ENCODE measurements around the gene ADGRA1.
A peak's percentile ranks its signal among the peaks of the same experiment; 100 is the strongest.

The ADGRA1 gene

GRCh38 chr10:133122171-133122935, 34.6 kb downstream of the ADGRA1 start:
- no peak overlapping the region for H3K27ac Mint-ChIP-seq
- H3K4me3 Mint-ChIP-seq: no peak overlapping the region
- H3K9me3 Mint-ChIP-seq: no peaks in the 10 kb centered on the region
- peaks cover 3% of the 10 kb centered on the region for H3K27me3 Mint-ChIP-seq
- no peaks in the 10 kb centered on the region for H3K36me3 Mint-ChIP-seq
- H3K4me1 Mint-ChIP-seq: peaks cover 4% of the 10 kb centered on the region

GRCh38 chr10:133123050-133123745, 35.5 kb downstream of the ADGRA1 start:
- Mint-ChIP-seq H3K4me3 (peak overlapping the region; percentile 49), H3K4me1 (peaks cover 4% of the 10 kb centered on the region), H3K27me3 (peaks cover 3% of the 10 kb centered on the region), H3K27ac (peak overlapping the region; percentile 24), H3K36me3 (no peaks in the 10 kb centered on the region), H3K9me3 (no peaks in the 10 kb centered on the region)

GRCh38 chr10:133123746-133124356, 36.1 kb downstream of the ADGRA1 start:
- peaks cover 3% of the 10 kb centered on the region for H3K27me3 Mint-ChIP-seq
- peaks cover 4% of the 10 kb centered on the region for H3K4me1 Mint-ChIP-seq
- H3K4me3 Mint-ChIP-seq: no peak overlapping the region
- no peaks in the 10 kb centered on the region for H3K9me3 Mint-ChIP-seq
- H3K36me3 Mint-ChIP-seq: no peaks in the 10 kb centered on the region
- H3K27ac Mint-ChIP-seq: no peak overlapping the region

- Mint-ChIP-seq H3K4me1 (peaks cover 4% of the 10 kb centered on the region), H3K27me3 (peaks cover 3% of the 10 kb centered on the region), H3K4me3 (no peak overlapping the region), H3K36me3 (no peaks in the 10 kb centered on the region), H3K9me3 (no peaks in the 10 kb centered on the region), H3K27ac (no peak overlapping the region)
Observed at GRCh38 chr10:133124357-133125211, 36.9 kb downstream of the ADGRA1 start.

- Mint-ChIP-seq H3K27me3 (peaks cover 2% of the 10 kb centered on the region), H3K4me3 (no peak overlapping the region)
Observed at GRCh38 chr10:133125901-133126300, 38.2 kb downstream of the ADGRA1 start.

GRCh38 chr10:133126431-133127290, 38.9 kb downstream of the ADGRA1 start:
- no peak overlapping the region for H3K27ac Mint-ChIP-seq
- no peak overlapping the region for H3K4me3 Mint-ChIP-seq
- H3K27me3 Mint-ChIP-seq: peaks cover 2% of the 10 kb centered on the region
- H3K36me3 Mint-ChIP-seq: no peaks in the 10 kb centered on the region
- no peaks in the 10 kb centered on the region for H3K9me3 Mint-ChIP-seq
- H3K4me1 Mint-ChIP-seq: peaks cover 4% of the 10 kb centered on the region

More at GRCh38 chr10:133125901-133126300, 38.2 kb downstream of the ADGRA1 start:
- H3K27ac Mint-ChIP-seq: no peak overlapping the region
- no peaks in the 10 kb centered on the region for H3K9me3 Mint-ChIP-seq
- no peaks in the 10 kb centered on the region for H3K36me3 Mint-ChIP-seq
- H3K4me1 Mint-ChIP-seq: peaks cover 4% of the 10 kb centered on the region

GRCh38 chr10:133127291-133128125, 39.8 kb downstream of the ADGRA1 start:
- Mint-ChIP-seq H3K4me3 (no peak overlapping the region), H3K27ac (no peak overlapping the region), H3K9me3 (no peaks in the 10 kb centered on the region), H3K4me1 (peaks cover 4% of the 10 kb centered on the region), H3K27me3 (peaks cover 2% of the 10 kb centered on the region), H3K36me3 (no peaks in the 10 kb centered on the region)

- Mint-ChIP-seq H3K27me3 (peaks cover 2% of the 10 kb centered on the region), H3K27ac (no peak overlapping the region), H3K4me3 (no peak overlapping the region), H3K36me3 (no peaks in the 10 kb centered on the region), H3K9me3 (no peaks in the 10 kb centered on the region), H3K4me1 (peaks cover 4% of the 10 kb centered on the region)
Observed at GRCh38 chr10:133128126-133129070, 40.7 kb downstream of the ADGRA1 start.

- Mint-ChIP-seq H3K4me3 (no peak overlapping the region), H3K4me1 (peaks cover 4% of the 10 kb centered on the region), H3K36me3 (no peaks in the 10 kb centered on the region), H3K27me3 (peaks cover 2% of the 10 kb centered on the region), H3K9me3 (no peaks in the 10 kb centered on the region), H3K27ac (no peak overlapping the region)
Observed at GRCh38 chr10:133129071-133129858, 41.5 kb downstream of the ADGRA1 start.

GRCh38 chr10:133129859-133130495, 42.3 kb downstream of the ADGRA1 start:
- no peak overlapping the region for H3K4me3 Mint-ChIP-seq
- no peak overlapping the region for H3K27ac Mint-ChIP-seq
- H3K36me3 Mint-ChIP-seq: no peaks in the 10 kb centered on the region

GRCh38 chr10:133130602-133131001, 42.9 kb downstream of the ADGRA1 start:
- H3K27ac Mint-ChIP-seq: no peak overlapping the region
- H3K4me3 Mint-ChIP-seq: no peak overlapping the region
- H3K36me3 Mint-ChIP-seq: no peaks in the 10 kb centered on the region
- H3K27me3 Mint-ChIP-seq: no peaks in the 10 kb centered on the region
- H3K4me1 Mint-ChIP-seq: no peaks in the 10 kb centered on the region
- H3K9me3 Mint-ChIP-seq: no peaks in the 10 kb centered on the region

More at GRCh38 chr10:133129859-133130495, 42.3 kb downstream of the ADGRA1 start:
- Mint-ChIP-seq H3K9me3 (no peaks in the 10 kb centered on the region), H3K4me1 (peaks cover 1% of the 10 kb centered on the region), H3K27me3 (peaks cover under 1% of the 10 kb centered on the region)

GRCh38 chr10:133131053-133131452, 43.3 kb downstream of the ADGRA1 start:
- H3K27me3 Mint-ChIP-seq: no peaks in the 10 kb centered on the region
- no peaks in the 10 kb centered on the region for H3K36me3 Mint-ChIP-seq
- H3K9me3 Mint-ChIP-seq: no peaks in the 10 kb centered on the region
- no peaks in the 10 kb centered on the region for H3K4me1 Mint-ChIP-seq
- no peak overlapping the region for H3K27ac Mint-ChIP-seq
- no peak overlapping the region for H3K4me3 Mint-ChIP-seq
